ENCODE results near the gene RCOR1. TPM values are rescaled to one million over a fixed set of nuclear protein-coding genes. Genes with fewer than 3 reads are reported as not detected.

RCOR1 gene
- total and polyA plus RNA-seq, 2 of the 4 experiments (the other 2 are of a cell fraction), result 9.0 to 11.2 TPM

- no peaks in the 10 kb centered on the region for H3K9me3 ChIP-seq (ENCODE audit: control insufficient read depth, insufficient read depth, low read length)
- no peak overlapping the region for H3K18ac ChIP-seq (ENCODE audit: low read depth, low read length)
- TF ChIP-seq RAD21 (IDR thresholded peaks at IDR 0.05; ENCODE audit: low read length) (no peak), CTCF (conservative IDR thresholded peaks at IDR 0.05; ENCODE audit: low read depth, low read length) (no peak), NFE2L2 (IDR thresholded peaks at IDR 0.05; ENCODE audit: low read depth, low read length) (no peak), FOS (IDR thresholded peaks at IDR 0.05; ENCODE audit: low read depth, low read length) (no peak), MAZ (IDR thresholded peaks at IDR 0.05; ENCODE audit: borderline replicate concordance, low read depth, low read length) (no peak), RFX5 (IDR thresholded peaks at IDR 0.05; ENCODE audit: low read depth, low read length) (no peak), MXI1 (IDR thresholded peaks at IDR 0.05; ENCODE audit: borderline replicate concordance, low read depth, low read length) (no peak), MAFK (IDR thresholded peaks at IDR 0.05; ENCODE audit: low read depth, low read length) (no peak), SMC3 (IDR thresholded peaks at IDR 0.05; ENCODE audit: low read depth, low read length) (no peak), POLR2A (IDR thresholded peaks at IDR 0.05; ENCODE audit: low read depth, low read length) (no peak), BHLHE40 (IDR thresholded peaks at IDR 0.05; ENCODE audit: low read depth, low read length) (no peak)
- TF ChIP-seq, protein P1, sequence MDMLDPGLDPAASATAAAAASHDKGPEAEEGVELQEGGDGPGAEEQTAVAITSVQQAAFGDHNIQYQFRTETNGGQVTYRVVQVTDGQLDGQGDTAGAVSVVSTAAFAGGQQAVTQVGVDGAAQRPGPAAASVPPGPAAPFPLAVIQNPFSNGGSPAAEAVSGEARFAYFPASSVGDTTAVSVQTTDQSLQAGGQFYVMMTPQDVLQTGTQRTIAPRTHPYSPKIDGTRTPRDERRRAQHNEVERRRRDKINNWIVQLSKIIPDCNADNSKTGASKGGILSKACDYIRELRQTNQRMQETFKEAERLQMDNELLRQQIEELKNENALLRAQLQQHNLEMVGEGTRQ (IDR thresholded peaks at IDR 0.05; ENCODE audit: low read depth, low read length), result no peak
- TF ChIP-seq, protein P2, sequence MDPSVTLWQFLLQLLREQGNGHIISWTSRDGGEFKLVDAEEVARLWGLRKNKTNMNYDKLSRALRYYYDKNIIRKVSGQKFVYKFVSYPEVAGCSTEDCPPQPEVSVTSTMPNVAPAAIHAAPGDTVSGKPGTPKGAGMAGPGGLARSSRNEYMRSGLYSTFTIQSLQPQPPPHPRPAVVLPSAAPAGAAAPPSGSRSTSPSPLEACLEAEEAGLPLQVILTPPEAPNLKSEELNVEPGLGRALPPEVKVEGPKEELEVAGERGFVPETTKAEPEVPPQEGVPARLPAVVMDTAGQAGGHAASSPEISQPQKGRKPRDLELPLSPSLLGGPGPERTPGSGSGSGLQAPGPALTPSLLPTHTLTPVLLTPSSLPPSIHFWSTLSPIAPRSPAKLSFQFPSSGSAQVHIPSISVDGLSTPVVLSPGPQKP (IDR thresholded peaks at IDR 0.05; ENCODE audit: borderline replicate concordance, low read depth, low read length), result no peak
- no peak overlapping the region for H3K23ac ChIP-seq (ENCODE audit: low read depth, low read length)
- H4K8ac ChIP-seq (ENCODE audit: low read depth in 2 of 2, low read length in 2 of 2), result no peak overlapping the region
- no peaks in the 10 kb centered on the region; the same call in 1 of the 2 replicates for H3K4me1 ChIP-seq (ENCODE audit: control insufficient read depth, insufficient read depth, low read length)
- H3K79me1 ChIP-seq (ENCODE audit: low read depth in 1 of 2, low read length in 2 of 2), result peaks cover 38 to 61% of the 10 kb centered on the region in 2 experiments
- no peak overlapping the region for H2BK120ac ChIP-seq (ENCODE audit: low read depth, low read length)
- H2AK9ac ChIP-seq (replicated peaks; ENCODE audit: low read depth, low read length, poor library complexity), result no peak overlapping the region
- no peak overlapping the region for H4K5ac ChIP-seq (ENCODE audit: low read depth, low read length)
- ChIA-PET CTCF (interaction anchor here (1.1 kb wide), 1 partner anchor 63 kb away, joined by 3 read pairs; no protein-coding TSS in a partner anchor), POLR2A (ENCODE audit: unreplicated experiment) (interaction anchor here (0.6 kb wide), 1 partner anchor 31 kb away, joined by 4 read pairs; no protein-coding TSS in a partner anchor)
- H2BK15ac ChIP-seq (ENCODE audit: low read depth, low read length), result no peak overlapping the region
- H3K4me2 ChIP-seq (ENCODE audit: low read depth, low read length), result no peak overlapping the region
- in situ Hi-C loops (cut with MboI; ENCODE audit: low sequenced_read_pairs), result loop anchor here (10.0 kb wide), 1 partner anchor 222 kb away; no protein-coding TSS in a partner anchor
- H2AFZ ChIP-seq (replicated peaks; ENCODE audit: low read length, poor library complexity), result no peak overlapping the region
- no CpG with 5 or more reads among the region's 4 CpGs for WGBS, 2 experiments (ENCODE audit: extremely low coverage in 2 of 2, insufficient read length in 1 of 2)
- H3K9ac ChIP-seq (ENCODE audit: low read depth, low read length), result no peak overlapping the region
- BruUV-seq (replicated peaks), result no TSS peak
- no peaks in the 10 kb centered on the region for H3K36me3 ChIP-seq (ENCODE audit: control insufficient read depth, insufficient read depth, low read length)
- ATAC-seq (ENCODE audit: low read depth), result no peak
- H2AK5ac ChIP-seq (ENCODE audit: low read depth, low read length), result no peak overlapping the region
- no peak overlapping the region for H3K4me3 ChIP-seq (ENCODE audit: insufficient read depth, low read depth, low read length)
- H4K91ac ChIP-seq (ENCODE audit: insufficient read depth, low read depth, low read length), result no peak overlapping the region
- H2BK5ac ChIP-seq (ENCODE audit: low read depth, low read length, poor library complexity, severe bottlenecking), result no peak overlapping the region
- H2BK20ac ChIP-seq (ENCODE audit: low read depth, low read length), result no peak overlapping the region
- H4K20me1 ChIP-seq (ENCODE audit: insufficient read depth, low read length), result peaks cover 43% of the 10 kb centered on the region
- intact Hi-C loops (cut with micrococcal nuclease), result loop anchor here (5.0 to 10.0 kb wide), 4 partner anchors 101 to 362 kb away; partner anchors contain the start of genes CDC42BPB and RCOR1
- no peak overlapping the region for H3K27ac ChIP-seq (ENCODE audit: insufficient read depth, low read length)
- no peak overlapping the region for H3K14ac ChIP-seq (replicated peaks; ENCODE audit: low read depth, low read length)
- no peak for DNase-seq
- H3K56ac ChIP-seq (ENCODE audit: extremely low read depth, insufficient read depth, low read length), result no peak overlapping the region
- no peaks in the 10 kb centered on the region for H3K27me3 ChIP-seq (ENCODE audit: control insufficient read depth, insufficient read depth, low read length)
- dilution Hi-C loops (cut with HindIII; ENCODE audit: low sequenced_read_pairs, unreplicated experiment), result no loop called here
- peaks cover 8% of the 10 kb centered on the region for H3K9me1 ChIP-seq (ENCODE audit: insufficient read depth, low read length)
- no peak overlapping the region for H3K4ac ChIP-seq (ENCODE audit: low read depth, low read length)
Measured at GRCh38 chr14:102693006-102693755, 100.7 kb downstream of the RCOR1 start.
